ENCODE results near the gene IL5. TPM values are rescaled to one million over a fixed set of nuclear protein-coding genes. Genes with fewer than 3 reads are reported as not detected.
"Not testable (repeated sequence)": the region's sequence is repeated elsewhere in the genome, so short reads cannot be mapped to it uniquely, and the experiment has no call there.

The IL5 gene
- total and polyA plus RNA-seq, 4 donors = 0.50 to 0.86 TPM; not detected in 2

- Histone ChIP-seq H3K36me3 (ENCODE audit: control insufficient read depth, insufficient read depth, low read length) (peaks cover 5% of the 10 kb centered on the region), H3K9me3 (ENCODE audit: control insufficient read depth, insufficient read depth, low read length) (no peaks in the 10 kb centered on the region), H3K27ac (ENCODE audit: low read depth, low read length) (no peak overlapping the region), H3K4me1 (ENCODE audit: control insufficient read depth, insufficient read depth, low read length) (peaks cover 13% of the 10 kb centered on the region), H3K4me3 (ENCODE audit: low read depth, low read length) (no peak overlapping the region), H3K27me3 (ENCODE audit: control insufficient read depth, insufficient read depth, low read length) (no peaks in the 10 kb centered on the region)
- DNase-seq (ENCODE audit: low read depth in 4 of 6, low spot score in 6 of 6) = peak in 1 of 6 donors; percentile 51
- WGBS (ENCODE audit: insufficient coverage) = no CpG with 5 or more reads among the region's 2 CpGs
Observed at GRCh38 chr5:132559383-132560060, 16.2 kb upstream of the IL5 start.

GRCh38 chr5:132557478-132558172, 14.3 kb upstream of the IL5 start:
- DNase-seq (ENCODE audit: low read depth in 4 of 6, low spot score in 6 of 6) = peak in 1 of 6 donors; percentile 3
- H3K4me3 ChIP-seq (ENCODE audit: low read depth, low read length) = peak overlapping the region; percentile 90
- H3K36me3 ChIP-seq (ENCODE audit: control insufficient read depth, insufficient read depth, low read length) = peaks cover 5% of the 10 kb centered on the region
- no peaks in the 10 kb centered on the region for H3K9me3 ChIP-seq (ENCODE audit: control insufficient read depth, insufficient read depth, low read length)
- peak overlapping the region; percentile 86 for H3K27ac ChIP-seq (ENCODE audit: low read depth, low read length)
- H3K27me3 ChIP-seq (ENCODE audit: control insufficient read depth, insufficient read depth, low read length) = no peaks in the 10 kb centered on the region
- H3K4me1 ChIP-seq (ENCODE audit: control insufficient read depth, insufficient read depth, low read length) = peaks cover 13% of the 10 kb centered on the region
- 7% methylated on average over 12 of the region's 15 CpGs for WGBS (ENCODE audit: insufficient coverage)

- Histone ChIP-seq H3K36me3 (ENCODE audit: control insufficient read depth, insufficient read depth, low read length) (peaks cover 5% of the 10 kb centered on the region), H3K4me3 (ENCODE audit: low read depth, low read length) (peak within 1 kb of the TSS; percentile 90), H3K9me3 (ENCODE audit: control insufficient read depth, insufficient read depth, low read length) (no peaks in the 10 kb centered on the region), H3K27ac (ENCODE audit: low read depth, low read length) (peak within 1 kb of the TSS; percentile 86), H3K4me1 (ENCODE audit: control insufficient read depth, insufficient read depth, low read length) (peaks cover 13% of the 10 kb centered on the region), H3K27me3 (ENCODE audit: control insufficient read depth, insufficient read depth, low read length) (no peaks in the 10 kb centered on the region)
- under 1% methylated on average over 45 of the region's 53 CpGs for WGBS (ENCODE audit: insufficient coverage)
- peak; percentile 77 to 97 (median 84) for DNase-seq (ENCODE audit: low read depth in 4 of 6, low spot score in 6 of 6)
Observed at GRCh38 chr5:132556763-132557477, 13.6 kb upstream of the IL5 start, which contains the start of gene RAD50. TSS of gene RAD50 (plus strand) at chr5:132556977. CDS start at chr5:132557325, 348 bp downstream.

GRCh38 chr5:132556153-132556762, 12.9 kb upstream of the IL5 start:
- Histone ChIP-seq H3K9me3 (ENCODE audit: control insufficient read depth, insufficient read depth, low read length) (no peaks in the 10 kb centered on the region), H3K36me3 (ENCODE audit: control insufficient read depth, insufficient read depth, low read length) (peaks cover 3% of the 10 kb centered on the region), H3K27me3 (ENCODE audit: control insufficient read depth, insufficient read depth, low read length) (no peaks in the 10 kb centered on the region), H3K27ac (ENCODE audit: low read depth, low read length) (peak overlapping the region; percentile 86), H3K4me1 (ENCODE audit: control insufficient read depth, insufficient read depth, low read length) (peaks cover 13% of the 10 kb centered on the region), H3K4me3 (ENCODE audit: low read depth, low read length) (peak overlapping the region; percentile 90)
- 19% methylated on average over 3 of the region's 15 CpGs for WGBS (ENCODE audit: insufficient coverage)
- DNase-seq (ENCODE audit: low read depth in 4 of 6, low spot score in 6 of 6) = peak in 1 of 6 donors; percentile 7

- no CpG with 5 or more reads among the region's 2 CpGs for WGBS (ENCODE audit: insufficient coverage)
- Histone ChIP-seq H3K4me3 (ENCODE audit: low read depth, low read length) (no peak overlapping the region), H3K27me3 (ENCODE audit: control insufficient read depth, insufficient read depth, low read length) (no peaks in the 10 kb centered on the region), H3K36me3 (ENCODE audit: control insufficient read depth, insufficient read depth, low read length) (no peaks in the 10 kb centered on the region), H3K27ac (ENCODE audit: low read depth, low read length) (no peak overlapping the region), H3K4me1 (ENCODE audit: control insufficient read depth, insufficient read depth, low read length) (no peaks in the 10 kb centered on the region), H3K9me3 (ENCODE audit: control insufficient read depth, insufficient read depth, low read length) (no peaks in the 10 kb centered on the region)
- DNase-seq (ENCODE audit: low read depth in 4 of 6, low spot score in 6 of 6) = no peak
Observed at GRCh38 chr5:132549576-132549975, 6.3 kb upstream of the IL5 start.

GRCh38 chr5:132548834-132549233, 5.5 kb upstream of the IL5 start:
- not testable (repeated sequence) for DNase-seq (ENCODE audit: low read depth in 4 of 6, low spot score in 6 of 6); H3K27me3 ChIP-seq (ENCODE audit: control insufficient read depth, insufficient read depth, low read length); H3K4me1 ChIP-seq (ENCODE audit: control insufficient read depth, insufficient read depth, low read length); H3K9me3 ChIP-seq (ENCODE audit: control insufficient read depth, insufficient read depth, low read length); H3K4me3 ChIP-seq (ENCODE audit: low read depth, low read length); H3K36me3 ChIP-seq (ENCODE audit: control insufficient read depth, insufficient read depth, low read length); H3K27ac ChIP-seq (ENCODE audit: low read depth, low read length)
- 95% methylated on average over 3 of the region's 7 CpGs for WGBS (ENCODE audit: insufficient coverage)

- Histone ChIP-seq H3K4me3 (ENCODE audit: low read depth, low read length) (no peak overlapping the region), H3K9me3 (ENCODE audit: control insufficient read depth, insufficient read depth, low read length) (no peaks in the 10 kb centered on the region), H3K27ac (ENCODE audit: low read depth, low read length) (no peak overlapping the region), H3K27me3 (ENCODE audit: control insufficient read depth, insufficient read depth, low read length) (no peaks in the 10 kb centered on the region), H3K36me3 (ENCODE audit: control insufficient read depth, insufficient read depth, low read length) (no peaks in the 10 kb centered on the region), H3K4me1 (ENCODE audit: control insufficient read depth, insufficient read depth, low read length) (no peaks in the 10 kb centered on the region)
- 70% methylated on average over 2 of the region's 2 CpGs for WGBS (ENCODE audit: insufficient coverage)
- DNase-seq (ENCODE audit: low read depth in 4 of 6, low spot score in 6 of 6) = no peak
Observed at GRCh38 chr5:132547269-132547668, 3.9 kb upstream of the IL5 start.

GRCh38 chr5:132546108-132546507, 2.8 kb upstream of the IL5 start:
- DNase-seq (ENCODE audit: low read depth in 4 of 6, low spot score in 6 of 6) = no peak

GRCh38 chr5:132540764-132541163, 2.6 kb downstream of the IL5 start:
- Histone ChIP-seq H3K27ac (ENCODE audit: low read depth, low read length) (no peak overlapping the region), H3K4me3 (ENCODE audit: low read depth, low read length) (no peak overlapping the region), H3K9me3 (ENCODE audit: control insufficient read depth, insufficient read depth, low read length) (no peaks in the 10 kb centered on the region), H3K4me1 (ENCODE audit: control insufficient read depth, insufficient read depth, low read length) (peaks cover 5% of the 10 kb centered on the region), H3K27me3 (ENCODE audit: control insufficient read depth, insufficient read depth, low read length) (no peaks in the 10 kb centered on the region), H3K36me3 (ENCODE audit: control insufficient read depth, insufficient read depth, low read length) (no peaks in the 10 kb centered on the region)
- WGBS (ENCODE audit: insufficient coverage) = 50% methylated on average over 4 of the region's 4 CpGs
- peak in 3 of 6 donors; percentile 13 to 60 (median 39) for DNase-seq (ENCODE audit: low read depth in 4 of 6, low spot score in 6 of 6)

More at GRCh38 chr5:132546108-132546507, 2.8 kb upstream of the IL5 start:
- WGBS (ENCODE audit: insufficient coverage) = no CpG with 5 or more reads among the region's 2 CpGs
- no peak overlapping the region for H3K27ac ChIP-seq (ENCODE audit: low read depth, low read length)
- H3K4me3 ChIP-seq (ENCODE audit: low read depth, low read length) = no peak overlapping the region
- H3K9me3 ChIP-seq (ENCODE audit: control insufficient read depth, insufficient read depth, low read length) = no peaks in the 10 kb centered on the region
- no peaks in the 10 kb centered on the region for H3K27me3 ChIP-seq (ENCODE audit: control insufficient read depth, insufficient read depth, low read length)
- H3K36me3 ChIP-seq (ENCODE audit: control insufficient read depth, insufficient read depth, low read length) = no peaks in the 10 kb centered on the region
- no peaks in the 10 kb centered on the region for H3K4me1 ChIP-seq (ENCODE audit: control insufficient read depth, insufficient read depth, low read length)
